ENCODE results near the gene ZNF768. TPM values are rescaled to one million over a fixed set of nuclear protein-coding genes. Genes with fewer than 3 reads are reported as not detected.

ZNF768 gene
- total RNA-seq, 1 experiment from 2014 or later, result 64.2 TPM

DNA sequence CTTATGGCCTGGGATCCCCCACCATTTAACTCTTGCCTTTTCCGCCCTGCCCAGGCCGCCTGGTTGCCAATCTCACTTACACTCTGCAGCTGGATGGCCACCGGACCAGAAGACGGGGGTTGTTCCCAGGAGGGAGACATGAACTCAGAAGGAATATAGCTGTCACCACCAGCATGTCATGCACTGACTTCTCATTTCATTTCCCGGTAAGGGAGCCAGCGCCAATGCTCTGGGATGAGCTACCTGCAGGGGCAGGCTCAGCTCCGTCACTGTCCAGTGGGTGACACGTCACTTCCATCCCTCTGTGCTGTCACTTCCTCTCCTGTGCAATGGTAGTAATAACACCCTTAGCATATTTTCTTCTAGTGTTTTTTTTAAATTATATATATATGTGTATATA is 27.1 kb downstream of the ZNF768 start:
- CTCF ChIA-PET, result no interaction called here
- H3F3A ChIP-seq (ENCODE audit: insufficient read depth, low read depth), result 0 out of 2 replicates have a peak, but pooled peaks cover 6% of the 10 kb centered on the region
- no peaks in the 10 kb centered on the region for H3K79me2 ChIP-seq (ENCODE audit: low read depth)
- H3K4me2 ChIP-seq, result no peak overlapping the region
- no peaks in the 10 kb centered on the region for H3K9me3 ChIP-seq (ENCODE audit: insufficient read depth, low read depth)
- no peak overlapping the region for H3K27ac ChIP-seq
- DNase-seq, result no peak
- H3K36me3 ChIP-seq (ENCODE audit: low read depth), result no peaks in the 10 kb centered on the region
- intact Hi-C loops (cut with micrococcal nuclease; ENCODE audit: unreplicated experiment), result no loop called here
- H3K27me3 ChIP-seq (ENCODE audit: insufficient read depth, low read depth), result peaks cover 6% of the 10 kb centered on the region; the same call in 1 of the 2 replicates
- no peak overlapping the region for H2AFZ ChIP-seq
- no peaks in the 10 kb centered on the region for H3K9me2 ChIP-seq (ENCODE audit: insufficient read depth)
- H3K4me3 ChIP-seq, result no peak overlapping the region
- no TSS peak for BruUV-seq (replicated peaks)
- TF ChIP-seq, protein P1, sequence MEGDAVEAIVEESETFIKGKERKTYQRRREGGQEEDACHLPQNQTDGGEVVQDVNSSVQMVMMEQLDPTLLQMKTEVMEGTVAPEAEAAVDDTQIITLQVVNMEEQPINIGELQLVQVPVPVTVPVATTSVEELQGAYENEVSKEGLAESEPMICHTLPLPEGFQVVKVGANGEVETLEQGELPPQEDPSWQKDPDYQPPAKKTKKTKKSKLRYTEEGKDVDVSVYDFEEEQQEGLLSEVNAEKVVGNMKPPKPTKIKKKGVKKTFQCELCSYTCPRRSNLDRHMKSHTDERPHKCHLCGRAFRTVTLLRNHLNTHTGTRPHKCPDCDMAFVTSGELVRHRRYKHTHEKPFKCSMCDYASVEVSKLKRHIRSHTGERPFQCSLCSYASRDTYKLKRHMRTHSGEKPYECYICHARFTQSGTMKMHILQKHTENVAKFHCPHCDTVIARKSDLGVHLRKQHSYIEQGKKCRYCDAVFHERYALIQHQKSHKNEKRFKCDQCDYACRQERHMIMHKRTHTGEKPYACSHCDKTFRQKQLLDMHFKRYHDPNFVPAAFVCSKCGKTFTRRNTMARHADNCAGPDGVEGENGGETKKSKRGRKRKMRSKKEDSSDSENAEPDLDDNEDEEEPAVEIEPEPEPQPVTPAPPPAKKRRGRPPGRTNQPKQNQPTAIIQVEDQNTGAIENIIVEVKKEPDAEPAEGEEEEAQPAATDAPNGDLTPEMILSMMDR (conservative IDR thresholded peaks at IDR 0.05), result no peak
- TF ChIP-seq EZH2 (IDR thresholded peaks at IDR 0.05; ENCODE audit: low read depth), result no peak
- POLR2A ChIA-PET (ENCODE audit: unreplicated experiment), result interaction anchor here (0.6 kb wide), 1 partner anchor 1036 kb away, joined by 4 read pairs; no protein-coding TSS in a partner anchor
- no peaks in the 10 kb centered on the region for H3K4me1 ChIP-seq (replicated peaks; ENCODE audit: insufficient read depth)
- H4K20me1 ChIP-seq (ENCODE audit: insufficient read depth), result no peaks in the 10 kb centered on the region

DNA sequence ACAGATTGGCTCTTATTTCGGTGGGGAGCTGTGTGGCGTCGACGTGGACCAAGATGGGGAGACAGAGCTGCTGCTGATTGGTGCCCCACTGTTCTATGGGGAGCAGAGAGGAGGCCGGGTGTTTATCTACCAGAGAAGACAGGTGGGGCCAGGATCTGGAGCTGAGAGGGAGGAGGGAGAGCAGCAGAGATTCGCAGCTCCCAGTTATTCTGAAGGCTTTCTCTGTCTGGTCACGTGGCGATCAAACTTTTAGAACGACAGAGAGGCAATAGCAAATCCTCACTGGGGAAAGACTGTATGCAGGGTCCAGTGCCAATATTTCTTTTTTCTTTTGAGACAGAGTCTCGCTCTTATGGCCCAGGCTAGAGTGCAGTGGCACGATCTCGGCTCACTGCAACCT is 31.7 kb downstream of the ZNF768 start:
- intact Hi-C loops (cut with micrococcal nuclease; ENCODE audit: unreplicated experiment), result no loop called here
- ChIA-PET POLR2A (ENCODE audit: unreplicated experiment) (no interaction called here), CTCF (no interaction called here)
- Histone ChIP-seq H3K4me2 (no peak overlapping the region), H4K20me1 (ENCODE audit: insufficient read depth) (no peaks in the 10 kb centered on the region), H3K79me2 (ENCODE audit: low read depth) (no peaks in the 10 kb centered on the region), H3K27ac (no peak overlapping the region), H3K4me3 (no peak overlapping the region), H3K9me3 (ENCODE audit: insufficient read depth, low read depth) (no peaks in the 10 kb centered on the region), H3K27me3 (ENCODE audit: insufficient read depth, low read depth) (no peaks in the 10 kb centered on the region), H3F3A (ENCODE audit: insufficient read depth, low read depth) (0 out of 2 replicates have a peak, but pooled peaks cover 7% of the 10 kb centered on the region), H2AFZ (no peak overlapping the region), H3K36me3 (ENCODE audit: low read depth) (no peaks in the 10 kb centered on the region), H3K4me1 (replicated peaks; ENCODE audit: insufficient read depth) (peaks cover 10% of the 10 kb centered on the region), H3K9me2 (ENCODE audit: insufficient read depth) (no peaks in the 10 kb centered on the region)
- DNase-seq, result no peak
- TF ChIP-seq, protein P1 (conservative IDR thresholded peaks at IDR 0.05), result no peak
- TF ChIP-seq EZH2 (IDR thresholded peaks at IDR 0.05; ENCODE audit: low read depth), result no peak
- BruUV-seq (replicated peaks), result no TSS peak

DNA sequence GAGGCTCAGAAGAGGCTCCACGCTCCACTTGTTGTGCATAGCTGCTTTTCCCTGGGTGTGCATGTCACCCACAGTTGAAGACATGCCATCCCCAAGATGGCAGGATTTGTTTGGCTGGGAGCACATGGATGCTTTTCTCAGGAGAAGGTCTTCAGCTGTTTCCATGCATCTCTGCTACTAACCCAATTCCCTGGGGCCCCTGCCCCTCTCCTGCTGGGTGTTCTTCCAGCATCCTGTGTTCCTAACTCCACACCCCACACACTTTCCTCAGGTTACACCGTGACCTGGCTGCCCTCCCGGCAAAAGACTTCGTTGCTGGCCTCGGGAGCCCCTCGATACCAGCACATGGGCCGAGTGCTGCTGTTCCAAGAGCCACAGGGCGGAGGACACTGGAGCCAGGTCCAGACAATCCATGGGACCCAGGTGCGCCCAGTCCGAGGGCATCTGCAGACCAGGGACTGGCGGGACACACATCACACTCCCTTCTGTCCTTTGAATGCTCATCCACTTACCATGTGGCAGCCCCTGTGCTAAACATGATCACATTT is 32.4 kb downstream of the ZNF768 start:
- no peaks in the 10 kb centered on the region for H3K79me2 ChIP-seq (ENCODE audit: low read depth)
- peaks cover 14% of the 10 kb centered on the region; the same call in 1 of the 2 replicates for H3F3A ChIP-seq (ENCODE audit: insufficient read depth, low read depth)
- H3K4me1 ChIP-seq (replicated peaks; ENCODE audit: insufficient read depth), result peaks cover 11% of the 10 kb centered on the region
- H2AFZ ChIP-seq, result no peak overlapping the region
- no TSS peak for BruUV-seq (replicated peaks)
- TF ChIP-seq, protein P1 (conservative IDR thresholded peaks at IDR 0.05), result no peak
- no peak for TF ChIP-seq EZH2 (IDR thresholded peaks at IDR 0.05; ENCODE audit: low read depth)
- CTCF ChIA-PET, result interaction anchor here (0.8 kb wide), 1 partner anchor 47 kb away, joined by 5 read pairs; no protein-coding TSS in a partner anchor
- no peaks in the 10 kb centered on the region for H3K36me3 ChIP-seq (ENCODE audit: low read depth)
- no peak overlapping the region for H3K4me3 ChIP-seq
- no peak for DNase-seq
- intact Hi-C loops (cut with micrococcal nuclease; ENCODE audit: unreplicated experiment), result loop anchor here (2.0 kb wide), 1 partner anchor 63 kb away; the partner anchor contains the start of gene DCTPP1
- H3K9me3 ChIP-seq (ENCODE audit: insufficient read depth, low read depth), result no peaks in the 10 kb centered on the region
- no peaks in the 10 kb centered on the region for H4K20me1 ChIP-seq (ENCODE audit: insufficient read depth)
- POLR2A ChIA-PET (ENCODE audit: unreplicated experiment), result interaction anchor here (0.5 kb wide), 1 partner anchor 37 kb away, joined by 5 read pairs; no protein-coding TSS in a partner anchor
- H3K9me2 ChIP-seq (ENCODE audit: insufficient read depth), result no peaks in the 10 kb centered on the region
- no peak overlapping the region for H3K4me2 ChIP-seq
- no peaks in the 10 kb centered on the region for H3K27me3 ChIP-seq (ENCODE audit: insufficient read depth, low read depth)
- no peak overlapping the region for H3K27ac ChIP-seq
